Astrocyte of the spinal cord (primary cell): ENCODE measurements around the gene MYOCOS.
"Not testable (repeated sequence)": the region's sequence is repeated elsewhere in the genome, so short reads cannot be mapped to it uniquely, and the experiment has no call there.

ENCODE experiments used
- DNase-seq: peaks from one replicate; pipeline ENCODE4 v3.0.0; 2011; ENCODE audit warnings: low read depth, low spot score
- H3K4me3 ChIP-seq: 2 replicates; pipeline ENCODE4 v1.5.1; 2011; ENCODE audit warnings: low read depth, mild to moderate bottlenecking, low read length, moderate library complexity
- in situ Hi-C: cut with HindIII; loops from 2 replicates; pipeline ENCODE4 v1.10.0; 2017; ENCODE audit warnings: low sequenced_read_pairs
- TF ChIP-seq, protein P1 (sequence below): IDR thresholded peaks from 2 replicates; pipeline ENCODE4 v1.5.1; 2012; ENCODE audit warnings: low read depth, mild to moderate bottlenecking, low read length, inconsistent platforms

Gene MYOCOS

GRCh38 chr1:171655746-171656116, 33.7 kb downstream of the MYOCOS start:
- no peak overlapping the region for H3K4me3 ChIP-seq
- in situ Hi-C loops = no loop called here
- no peak for DNase-seq
- TF ChIP-seq, protein P1, sequence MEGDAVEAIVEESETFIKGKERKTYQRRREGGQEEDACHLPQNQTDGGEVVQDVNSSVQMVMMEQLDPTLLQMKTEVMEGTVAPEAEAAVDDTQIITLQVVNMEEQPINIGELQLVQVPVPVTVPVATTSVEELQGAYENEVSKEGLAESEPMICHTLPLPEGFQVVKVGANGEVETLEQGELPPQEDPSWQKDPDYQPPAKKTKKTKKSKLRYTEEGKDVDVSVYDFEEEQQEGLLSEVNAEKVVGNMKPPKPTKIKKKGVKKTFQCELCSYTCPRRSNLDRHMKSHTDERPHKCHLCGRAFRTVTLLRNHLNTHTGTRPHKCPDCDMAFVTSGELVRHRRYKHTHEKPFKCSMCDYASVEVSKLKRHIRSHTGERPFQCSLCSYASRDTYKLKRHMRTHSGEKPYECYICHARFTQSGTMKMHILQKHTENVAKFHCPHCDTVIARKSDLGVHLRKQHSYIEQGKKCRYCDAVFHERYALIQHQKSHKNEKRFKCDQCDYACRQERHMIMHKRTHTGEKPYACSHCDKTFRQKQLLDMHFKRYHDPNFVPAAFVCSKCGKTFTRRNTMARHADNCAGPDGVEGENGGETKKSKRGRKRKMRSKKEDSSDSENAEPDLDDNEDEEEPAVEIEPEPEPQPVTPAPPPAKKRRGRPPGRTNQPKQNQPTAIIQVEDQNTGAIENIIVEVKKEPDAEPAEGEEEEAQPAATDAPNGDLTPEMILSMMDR = no peak

DNA sequence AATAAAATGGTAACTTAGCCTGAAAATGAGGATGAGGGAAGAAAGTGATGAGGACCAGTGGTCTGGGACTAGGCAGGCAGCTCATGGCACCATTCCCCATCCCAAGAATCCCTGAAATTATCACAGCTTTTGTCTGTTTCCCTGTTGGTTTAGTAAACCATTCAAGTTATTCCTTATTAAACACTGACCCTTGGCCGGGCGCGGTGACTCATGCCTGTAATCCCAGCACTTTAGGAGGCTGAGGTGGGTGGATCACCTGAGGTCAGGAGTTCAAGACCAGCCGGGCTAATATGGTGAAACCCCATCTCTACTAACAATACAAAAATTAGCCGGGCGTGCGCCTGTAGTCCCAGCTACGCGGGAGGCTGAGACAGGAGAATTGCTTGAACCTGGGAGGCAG, 34.2 kb downstream of the MYOCOS start:
- H3K4me3 ChIP-seq, in situ Hi-C loops, DNase-seq: not testable (repeated sequence)

DNA sequence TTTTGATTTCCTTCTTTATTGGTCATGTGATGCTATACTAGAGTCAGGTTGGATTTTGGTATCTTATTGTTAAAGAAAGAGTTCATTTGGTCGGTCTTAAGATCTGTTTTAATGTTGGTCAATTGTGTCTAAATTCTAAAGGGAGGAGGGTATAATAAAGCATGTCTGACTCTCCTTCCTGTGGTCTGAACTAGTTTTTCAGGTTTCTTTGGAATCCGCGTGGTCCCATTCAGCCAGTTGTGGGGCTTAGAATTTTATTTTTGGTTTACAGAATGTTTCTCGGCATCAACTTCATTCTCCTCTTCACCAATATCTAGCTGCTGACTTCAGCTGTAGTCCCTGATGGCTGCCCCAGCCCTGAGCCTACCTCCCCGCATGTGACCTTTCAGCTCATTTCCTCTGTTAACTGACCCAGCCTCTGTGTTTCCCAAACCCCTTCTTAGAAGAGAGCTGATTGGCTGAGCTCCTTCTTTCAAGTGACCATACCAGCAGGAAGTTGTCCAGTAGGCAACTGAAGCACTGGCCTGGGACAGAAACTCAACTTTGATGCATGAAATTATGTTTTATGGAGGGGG, 39.1 kb downstream of the MYOCOS start:
- TF ChIP-seq, protein P1 = no peak
- H3K4me3 ChIP-seq = no peak overlapping the region
- DNase-seq = no peak
- in situ Hi-C loops = no loop called here

GRCh38 chr1:171663036-171663853, 41.2 kb downstream of the MYOCOS start:
- TF ChIP-seq, protein P1 = no peak
- in situ Hi-C loops = no loop called here
- DNase-seq = no peak
- H3K4me3 ChIP-seq = no peak overlapping the region

DNA sequence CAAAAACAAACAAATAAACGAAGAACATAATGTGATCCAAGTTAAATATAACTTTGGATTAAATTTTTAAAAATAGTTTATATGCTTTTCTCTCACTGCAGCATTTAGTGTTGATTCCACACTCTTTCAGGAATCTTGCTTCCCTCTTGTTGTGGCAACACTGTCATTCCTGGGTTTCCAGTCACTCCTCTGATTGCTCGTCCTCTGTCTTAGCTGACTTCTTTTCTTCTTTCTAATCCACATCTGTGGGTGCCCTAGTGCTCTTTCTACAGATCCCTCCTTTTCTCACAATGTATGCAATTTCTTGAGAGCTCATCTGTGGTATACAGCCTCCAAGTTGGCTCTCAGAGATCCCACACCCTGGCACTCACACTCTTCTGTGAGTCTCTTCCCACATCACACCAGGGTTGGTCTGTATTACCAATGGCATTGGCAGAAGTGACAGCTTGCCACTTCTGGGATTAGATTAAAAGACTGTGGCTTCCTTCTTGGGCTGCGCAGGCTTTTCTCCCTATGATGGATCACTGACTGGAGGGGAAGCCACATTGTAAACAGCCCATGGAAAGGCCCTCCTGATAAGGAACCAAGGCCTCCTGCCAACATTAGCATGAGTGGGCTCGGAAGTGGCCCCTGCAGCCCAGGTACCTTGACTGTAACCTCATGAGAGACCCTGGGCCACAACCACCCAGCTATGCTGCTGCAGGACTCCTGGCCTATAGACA, 42.0 kb downstream of the MYOCOS start:
- in situ Hi-C loops = no loop called here
- DNase-seq = no peak
- TF ChIP-seq, protein P1 = no peak
- no peak overlapping the region for H3K4me3 ChIP-seq

DNA sequence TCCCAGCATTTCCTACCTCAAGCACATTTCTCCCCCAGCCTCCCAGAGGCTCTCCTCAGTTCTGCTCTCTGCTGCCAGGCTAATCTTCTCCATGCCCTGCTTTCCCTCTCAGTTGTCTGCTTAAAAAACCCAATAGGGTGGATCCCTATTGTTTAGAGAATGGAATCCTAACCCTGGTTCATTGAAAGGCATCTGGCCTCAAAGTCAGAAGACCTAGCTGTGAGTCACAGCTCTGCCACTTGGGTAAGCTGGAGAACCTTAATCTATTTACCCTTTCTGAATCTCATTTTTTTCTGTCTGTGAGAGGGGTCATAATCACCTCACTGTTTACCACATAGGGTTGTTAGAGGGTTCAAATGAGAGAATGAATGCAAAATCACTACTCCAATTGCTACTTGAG, 42.9 kb downstream of the MYOCOS start:
- TF ChIP-seq, protein P1 = no peak
- DNase-seq = no peak
- no peak overlapping the region for H3K4me3 ChIP-seq
- in situ Hi-C loops = no loop called here
